Endodermal cell (in vitro differentiated cells): ENCODE measurements around the gene SMPD2. TPM values are rescaled to one million over a fixed set of nuclear protein-coding genes. Genes with fewer than 3 reads are reported as not detected.

ENCODE experiments used
- DNase-seq: peaks from one replicate; pipeline ENCODE4 v3.0.0-alpha.2; 2017
- H3K27ac ChIP-seq: 2 replicates; pipeline ENCODE4 v1.5.1; 2013; ENCODE audit warnings: mild to moderate bottlenecking, low read depth, low read length, moderate library complexity
- H3K27me3 ChIP-seq: 2 replicates; pipeline ENCODE4 v1.6.1; 2013; ENCODE audit warnings: mild to moderate bottlenecking, low read length, moderate library complexity; ENCODE audit not compliant: insufficient read depth, control insufficient read depth, poor library complexity, severe bottlenecking
- H3K36me3 ChIP-seq: 2 replicates; pipeline ENCODE4 v1.7.0; 2013; ENCODE audit warnings: mild to moderate bottlenecking, low read length, moderate library complexity; ENCODE audit not compliant: control insufficient read depth, insufficient read depth
- H3K4me1 ChIP-seq: one replicate; pipeline ENCODE4 v1.7.0; 2013; ENCODE audit warnings: low read length; ENCODE audit not compliant: control insufficient read depth, insufficient read depth
- H3K4me3 ChIP-seq: 2 replicates; pipeline ENCODE4 v1.5.1; 2013; ENCODE audit warnings: mild to moderate bottlenecking, low read length, moderate library complexity
- H3K9ac ChIP-seq: 2 replicates; pipeline ENCODE4 v1.6.1; 2013; ENCODE audit warnings: mild to moderate bottlenecking, low read length, moderate library complexity; ENCODE audit not compliant: poor library complexity, severe bottlenecking; ENCODE audit errors: extremely low read depth
- H3K9me3 ChIP-seq: 2 replicates; pipeline ENCODE4 v1.6.1; 2013; ENCODE audit warnings: mild to moderate bottlenecking, low read length, moderate library complexity; ENCODE audit not compliant: control insufficient read depth
- H3K27ac Mint-ChIP-seq: 2 replicates; pipeline ENCODE4 v1.8.0; 2020; ENCODE audit warnings: mixed read lengths
- H3K27me3 Mint-ChIP-seq: 2 replicates; pipeline ENCODE4 v1.8.0; 2021; ENCODE audit warnings: mild to moderate bottlenecking, mixed read lengths; ENCODE audit not compliant: insufficient read depth
- H3K36me3 Mint-ChIP-seq: 2 replicates; pipeline ENCODE4 v1.8.0; 2020; ENCODE audit warnings: low read depth, mixed read lengths
- H3K4me1 Mint-ChIP-seq: 2 replicates; pipeline ENCODE4 v1.8.0; 2020; ENCODE audit warnings: mixed read lengths
- H3K4me3 Mint-ChIP-seq: 2 replicates; pipeline ENCODE4 v1.8.0; 2020; ENCODE audit warnings: mild to moderate bottlenecking, moderate library complexity, mixed read lengths
- H3K9me3 Mint-ChIP-seq: 2 replicates; pipeline ENCODE4 v1.8.0; 2020; ENCODE audit warnings: mild to moderate bottlenecking, mixed read lengths
- WGBS, 2 experiments: methylation state at CpG; one replicate each; pipeline versions ENCODE4 v1.1.5 to v1.1.7; 2013; ENCODE audit warnings: missing lambda C conversion rate in 2 of 2, mixed read lengths in 1 of 2; ENCODE audit not compliant: insufficient coverage in 1 of 2, insufficient read length in 1 of 2; 5-methylcytosine and 5-hydroxymethylcytosine counted together
- total RNA-seq, 2 donors: library from RNA; stranded (reverse); fragmentation: NEBNext Ultra II Directional in 1 of 2; extraction: Animal tissue kit (Norgen Biotek cat#: 25700) in 1 of 2; gene quantifications; 2 replicates in 1 of 2; 3 replicates in 1 of 2; pipeline ENCODE4 v1.2.1, GENCODE V29; 2021
- TF ChIP-seq, protein P1 (sequence below): fragments of 200-600 bp; sonication (generic); conservative IDR thresholded peaks from 2 replicates; pipeline ENCODE4 v1.5.0; 2021; ENCODE audit warnings: antibody characterized with exemption, mild to moderate bottlenecking

SMPD2 gene
- total RNA-seq, 2 donors from 2014 or later = 11.1 to 12.0 TPM

DNA sequence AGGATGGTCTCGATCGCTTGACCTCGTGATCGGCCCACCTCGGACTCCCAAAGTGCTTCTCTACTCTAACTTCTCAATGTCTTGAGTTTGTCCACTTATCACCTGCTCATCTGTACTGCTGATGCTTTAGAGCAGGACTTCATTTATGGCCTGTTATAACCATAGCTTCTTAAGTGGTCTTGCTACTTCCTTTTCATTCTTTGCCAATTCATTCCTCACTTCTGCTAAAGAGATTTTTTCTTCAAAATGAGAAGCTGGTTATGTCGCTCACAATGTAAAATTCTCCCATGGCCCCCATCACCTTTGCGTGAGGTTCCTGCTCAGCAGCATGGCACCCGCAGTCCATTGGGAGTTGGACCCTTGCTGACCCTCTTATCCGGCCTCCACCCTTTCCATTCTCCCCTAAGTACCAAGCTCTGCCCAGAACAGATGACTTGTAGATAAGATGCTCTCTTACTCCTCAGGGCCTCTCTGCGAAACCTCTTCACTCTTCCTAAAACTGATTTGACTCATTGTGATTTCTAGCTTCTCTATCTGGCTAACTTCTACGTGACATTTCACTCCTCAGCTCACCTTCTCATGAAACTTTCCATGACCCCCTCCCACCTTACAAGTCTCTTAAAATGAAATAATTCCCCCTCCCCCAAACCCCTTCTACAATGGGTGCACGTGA lies 44.3 kb upstream of the SMPD2 start:
- Histone ChIP-seq H3K27ac (no peak overlapping the region), H3K27me3 (no peaks in the 10 kb centered on the region), H3K36me3 (no peaks in the 10 kb centered on the region), H3K9ac (no peak overlapping the region), H3K4me1 (peaks cover 4% of the 10 kb centered on the region), H3K9me3 (no peaks in the 10 kb centered on the region), H3K4me3 (no peak overlapping the region)
- Mint-ChIP-seq H3K9me3 (no peaks in the 10 kb centered on the region), H3K36me3 (no peaks in the 10 kb centered on the region), H3K27me3 (no peaks in the 10 kb centered on the region), H3K4me1 (peaks cover 4% of the 10 kb centered on the region), H3K27ac (no peak overlapping the region), H3K4me3 (no peak overlapping the region)
- WGBS, 2 experiments = 92 to 93% methylated on average over 10 to 12 of the region's 12 CpGs
- TF ChIP-seq, protein P1, sequence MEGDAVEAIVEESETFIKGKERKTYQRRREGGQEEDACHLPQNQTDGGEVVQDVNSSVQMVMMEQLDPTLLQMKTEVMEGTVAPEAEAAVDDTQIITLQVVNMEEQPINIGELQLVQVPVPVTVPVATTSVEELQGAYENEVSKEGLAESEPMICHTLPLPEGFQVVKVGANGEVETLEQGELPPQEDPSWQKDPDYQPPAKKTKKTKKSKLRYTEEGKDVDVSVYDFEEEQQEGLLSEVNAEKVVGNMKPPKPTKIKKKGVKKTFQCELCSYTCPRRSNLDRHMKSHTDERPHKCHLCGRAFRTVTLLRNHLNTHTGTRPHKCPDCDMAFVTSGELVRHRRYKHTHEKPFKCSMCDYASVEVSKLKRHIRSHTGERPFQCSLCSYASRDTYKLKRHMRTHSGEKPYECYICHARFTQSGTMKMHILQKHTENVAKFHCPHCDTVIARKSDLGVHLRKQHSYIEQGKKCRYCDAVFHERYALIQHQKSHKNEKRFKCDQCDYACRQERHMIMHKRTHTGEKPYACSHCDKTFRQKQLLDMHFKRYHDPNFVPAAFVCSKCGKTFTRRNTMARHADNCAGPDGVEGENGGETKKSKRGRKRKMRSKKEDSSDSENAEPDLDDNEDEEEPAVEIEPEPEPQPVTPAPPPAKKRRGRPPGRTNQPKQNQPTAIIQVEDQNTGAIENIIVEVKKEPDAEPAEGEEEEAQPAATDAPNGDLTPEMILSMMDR = no peak
- DNase-seq = no peak

DNA sequence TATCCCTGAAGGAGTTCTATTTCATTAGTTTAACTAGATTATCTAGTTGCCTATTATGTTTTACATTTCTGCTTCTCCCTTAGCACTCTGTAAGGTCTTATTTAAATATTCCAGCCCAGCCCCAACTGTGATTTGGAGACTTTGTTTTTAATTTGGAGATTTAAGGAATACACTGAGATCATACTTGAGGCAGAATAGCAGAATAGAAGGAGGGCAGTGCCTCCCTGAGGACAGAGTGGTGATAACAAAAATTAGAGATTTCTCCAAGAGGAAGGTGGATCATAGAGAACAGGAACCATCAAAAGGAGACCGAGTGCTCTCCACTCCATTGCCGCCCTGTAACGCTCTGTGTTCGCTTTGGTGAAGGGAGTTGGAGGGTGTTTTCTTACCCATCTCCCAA lies 43.5 kb upstream of the SMPD2 start:
- H3K9me3 ChIP-seq = no peaks in the 10 kb centered on the region
- WGBS, 2 experiments = 82% methylated on average over 4 of the region's 4 CpGs; no CpG with 5 or more reads in 1 of the 2 experiments
- Mint-ChIP-seq H3K4me1 (no peaks in the 10 kb centered on the region), H3K4me3 (no peak overlapping the region), H3K27me3 (no peaks in the 10 kb centered on the region), H3K36me3 (no peaks in the 10 kb centered on the region), H3K27ac (no peak overlapping the region), H3K9me3 (no peaks in the 10 kb centered on the region)
- TF ChIP-seq, protein P1 = peak; percentile 68
- DNase-seq = no peak
- H3K4me1 ChIP-seq = no peaks in the 10 kb centered on the region
- H3K4me3 ChIP-seq = no peak overlapping the region
- H3K27ac ChIP-seq = no peak overlapping the region
- H3K9ac ChIP-seq = no peak overlapping the region
- no peaks in the 10 kb centered on the region for H3K27me3 ChIP-seq
- H3K36me3 ChIP-seq = no peaks in the 10 kb centered on the region

DNA sequence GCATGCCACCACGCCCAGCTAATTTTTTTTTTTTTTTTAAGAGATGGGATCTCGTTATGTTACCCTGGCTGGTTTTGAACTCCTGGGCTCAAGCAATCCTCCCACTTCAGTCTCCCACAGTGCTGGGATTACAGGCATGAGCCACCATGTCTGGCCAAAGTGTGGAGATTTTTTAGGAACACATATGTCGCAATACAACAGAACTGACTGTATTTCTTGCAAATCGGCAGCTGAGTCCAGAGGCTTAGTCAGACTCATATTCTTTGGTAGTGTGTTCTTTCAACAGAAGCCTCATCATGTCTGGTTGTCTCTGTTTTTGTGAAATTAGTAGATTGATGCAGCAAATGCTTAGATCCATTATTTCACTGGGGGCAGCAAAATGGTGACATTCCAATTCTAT lies 34.3 kb upstream of the SMPD2 start:
- Mint-ChIP-seq H3K4me3 (no peak overlapping the region), H3K36me3 (no peaks in the 10 kb centered on the region), H3K4me1 (no peaks in the 10 kb centered on the region), H3K27ac (no peak overlapping the region), H3K27me3 (no peaks in the 10 kb centered on the region), H3K9me3 (no peaks in the 10 kb centered on the region)
- Histone ChIP-seq H3K4me3 (no peak overlapping the region), H3K4me1 (no peaks in the 10 kb centered on the region), H3K27ac (no peak overlapping the region), H3K9ac (no peak overlapping the region), H3K36me3 (no peaks in the 10 kb centered on the region), H3K27me3 (no peaks in the 10 kb centered on the region), H3K9me3 (no peaks in the 10 kb centered on the region)
- DNase-seq = no peak
- WGBS, 2 experiments = 97 to 100% methylated on average over 2 to 4 of the region's 4 CpGs
- TF ChIP-seq, protein P1 = no peak
